ENCODE results near the gene METTL27. TPM values are rescaled to one million over a fixed set of nuclear protein-coding genes. Genes with fewer than 3 reads are reported as not detected.

The METTL27 gene
- total RNA-seq, 6 experiments from 2014 or later = 3.9 to 7.2 (median 6.0) TPM

DNA sequence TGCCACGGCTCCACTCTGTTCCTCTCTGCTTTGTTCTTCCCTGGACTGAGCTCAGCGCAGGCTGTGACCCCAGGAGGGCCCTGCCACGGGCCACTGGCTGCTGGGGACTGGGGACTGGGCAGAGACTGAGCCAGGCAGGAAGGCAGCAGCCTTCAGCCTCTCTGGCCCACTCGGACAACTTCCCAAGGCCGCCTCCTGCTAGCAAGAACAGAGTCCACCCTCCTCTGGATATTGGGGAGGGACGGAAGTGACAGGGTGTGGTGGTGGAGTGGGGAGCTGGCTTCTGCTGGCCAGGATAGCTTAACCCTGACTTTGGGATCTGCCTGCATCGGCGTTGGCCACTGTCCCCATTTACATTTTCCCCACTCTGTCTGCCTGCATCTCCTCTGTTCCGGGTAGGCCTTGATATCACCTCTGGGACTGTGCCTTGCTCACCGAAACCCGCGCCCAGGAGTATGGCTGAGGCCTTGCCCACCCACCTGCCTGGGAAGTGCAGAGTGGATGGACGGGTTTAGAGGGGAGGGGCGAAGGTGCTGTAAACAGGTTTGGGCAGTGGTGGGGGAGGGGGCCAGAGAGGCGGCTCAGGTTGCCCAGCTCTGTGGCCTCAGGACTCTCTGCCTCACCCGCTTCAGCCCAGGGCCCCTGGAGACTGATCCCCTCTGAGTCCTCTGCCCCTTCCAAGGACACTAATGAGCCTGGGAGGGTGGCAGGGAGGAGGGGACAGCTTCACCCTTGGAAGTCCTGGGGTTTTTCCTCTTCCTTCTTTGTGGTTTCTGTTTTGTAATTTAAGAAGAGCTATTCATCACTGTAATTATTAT, 10.3 kb downstream of the METTL27 start:
- Mint-ChIP-seq H3K4me1 (ENCODE audit: low read depth) (peaks cover 34% of the 10 kb centered on the region), H3K9me3 (no peaks in the 10 kb centered on the region), H3K4me3 (no peak overlapping the region), H3K27me3 (ENCODE audit: insufficient read depth) (peaks cover 5% of the 10 kb centered on the region; the same call in 1 of the 2 replicates), H3K27ac (no peak overlapping the region), H3K36me3 (ENCODE audit: low read depth) (no peaks in the 10 kb centered on the region)
- TF ChIP-seq, protein P1, sequence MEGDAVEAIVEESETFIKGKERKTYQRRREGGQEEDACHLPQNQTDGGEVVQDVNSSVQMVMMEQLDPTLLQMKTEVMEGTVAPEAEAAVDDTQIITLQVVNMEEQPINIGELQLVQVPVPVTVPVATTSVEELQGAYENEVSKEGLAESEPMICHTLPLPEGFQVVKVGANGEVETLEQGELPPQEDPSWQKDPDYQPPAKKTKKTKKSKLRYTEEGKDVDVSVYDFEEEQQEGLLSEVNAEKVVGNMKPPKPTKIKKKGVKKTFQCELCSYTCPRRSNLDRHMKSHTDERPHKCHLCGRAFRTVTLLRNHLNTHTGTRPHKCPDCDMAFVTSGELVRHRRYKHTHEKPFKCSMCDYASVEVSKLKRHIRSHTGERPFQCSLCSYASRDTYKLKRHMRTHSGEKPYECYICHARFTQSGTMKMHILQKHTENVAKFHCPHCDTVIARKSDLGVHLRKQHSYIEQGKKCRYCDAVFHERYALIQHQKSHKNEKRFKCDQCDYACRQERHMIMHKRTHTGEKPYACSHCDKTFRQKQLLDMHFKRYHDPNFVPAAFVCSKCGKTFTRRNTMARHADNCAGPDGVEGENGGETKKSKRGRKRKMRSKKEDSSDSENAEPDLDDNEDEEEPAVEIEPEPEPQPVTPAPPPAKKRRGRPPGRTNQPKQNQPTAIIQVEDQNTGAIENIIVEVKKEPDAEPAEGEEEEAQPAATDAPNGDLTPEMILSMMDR (IDR thresholded peaks at IDR 0.05) = no peak
- no peak for DNase-seq

DNA sequence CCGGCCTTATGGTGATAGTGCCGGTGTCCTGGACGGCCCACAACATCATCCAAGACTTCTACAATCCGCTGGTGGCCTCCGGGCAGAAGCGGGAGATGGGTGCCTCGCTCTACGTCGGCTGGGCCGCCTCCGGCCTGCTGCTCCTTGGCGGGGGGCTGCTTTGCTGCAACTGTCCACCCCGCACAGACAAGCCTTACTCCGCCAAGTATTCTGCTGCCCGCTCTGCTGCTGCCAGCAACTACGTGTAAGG, 10.8 kb downstream of the METTL27 start:
- Mint-ChIP-seq H3K36me3 (ENCODE audit: low read depth) (no peaks in the 10 kb centered on the region), H3K27ac (no peak overlapping the region), H3K27me3 (ENCODE audit: insufficient read depth) (peaks cover 5% of the 10 kb centered on the region; the same call in 1 of the 2 replicates), H3K4me3 (no peak overlapping the region), H3K4me1 (ENCODE audit: low read depth) (peaks cover 40% of the 10 kb centered on the region), H3K9me3 (no peaks in the 10 kb centered on the region)
- TF ChIP-seq, protein P1 (IDR thresholded peaks at IDR 0.05) = no peak
- no peak for DNase-seq

DNA sequence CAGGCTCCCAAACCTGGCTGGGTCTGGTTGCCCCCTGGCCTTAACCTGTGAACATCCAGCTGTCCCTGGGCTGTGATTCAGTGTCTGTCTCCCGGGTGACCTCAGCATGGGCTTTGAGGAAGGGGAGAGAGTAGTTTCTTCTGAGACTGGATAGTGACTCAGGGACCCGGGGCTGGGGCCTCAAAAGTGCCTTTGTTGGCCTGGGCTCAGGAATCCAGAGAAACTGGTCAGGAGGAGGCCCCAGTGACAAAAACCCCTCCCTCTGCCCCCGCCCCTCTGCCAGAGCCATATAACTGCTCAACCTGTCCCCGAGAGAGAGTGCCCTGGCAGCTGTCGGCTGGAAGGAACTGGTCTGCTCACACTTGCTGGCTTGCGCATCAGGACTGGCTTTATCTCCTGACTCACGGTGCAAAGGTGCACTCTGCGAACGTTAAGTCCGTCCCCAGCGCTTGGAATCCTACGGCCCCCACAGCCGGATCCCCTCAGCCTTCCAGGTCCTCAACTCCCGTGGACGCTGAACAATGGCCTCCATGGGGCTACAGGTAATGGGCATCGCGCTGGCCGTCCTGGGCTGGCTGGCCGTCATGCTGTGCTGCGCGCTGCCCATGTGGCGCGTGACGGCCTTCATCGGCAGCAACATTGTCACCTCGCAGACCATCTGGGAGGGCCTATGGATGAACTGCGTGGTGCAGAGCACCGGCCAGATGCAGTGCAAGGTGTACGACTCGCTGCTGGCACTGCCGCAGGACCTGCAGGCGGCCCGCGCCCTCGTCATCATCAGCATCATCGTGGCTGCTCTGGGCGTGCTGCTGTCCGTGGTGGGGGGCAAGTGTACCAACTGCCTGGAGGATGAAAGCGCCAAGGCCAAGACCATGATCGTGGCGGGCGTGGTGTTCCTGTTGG, 11.4 kb downstream of the METTL27 start, which contains the start of gene CLDN4:
TSS of gene CLDN4 (plus strand) at position 316 of the 903 bp plus-strand sequence. CDS start at position 522, 206 bp downstream.
- DNase-seq = no peak
- TF ChIP-seq, protein P1 (IDR thresholded peaks at IDR 0.05) = no peak
- peaks cover 5% of the 10 kb centered on the region; the same call in 1 of the 2 replicates for H3K27me3 Mint-ChIP-seq (ENCODE audit: insufficient read depth)
- no peaks in the 10 kb centered on the region for H3K36me3 Mint-ChIP-seq (ENCODE audit: low read depth)
- H3K27ac Mint-ChIP-seq = no peak within 1 kb of the TSS
- no peaks in the 10 kb centered on the region for H3K9me3 Mint-ChIP-seq
- no peak within 1 kb of the TSS for H3K4me3 Mint-ChIP-seq
- peaks cover 40% of the 10 kb centered on the region for H3K4me1 Mint-ChIP-seq (ENCODE audit: low read depth)

DNA sequence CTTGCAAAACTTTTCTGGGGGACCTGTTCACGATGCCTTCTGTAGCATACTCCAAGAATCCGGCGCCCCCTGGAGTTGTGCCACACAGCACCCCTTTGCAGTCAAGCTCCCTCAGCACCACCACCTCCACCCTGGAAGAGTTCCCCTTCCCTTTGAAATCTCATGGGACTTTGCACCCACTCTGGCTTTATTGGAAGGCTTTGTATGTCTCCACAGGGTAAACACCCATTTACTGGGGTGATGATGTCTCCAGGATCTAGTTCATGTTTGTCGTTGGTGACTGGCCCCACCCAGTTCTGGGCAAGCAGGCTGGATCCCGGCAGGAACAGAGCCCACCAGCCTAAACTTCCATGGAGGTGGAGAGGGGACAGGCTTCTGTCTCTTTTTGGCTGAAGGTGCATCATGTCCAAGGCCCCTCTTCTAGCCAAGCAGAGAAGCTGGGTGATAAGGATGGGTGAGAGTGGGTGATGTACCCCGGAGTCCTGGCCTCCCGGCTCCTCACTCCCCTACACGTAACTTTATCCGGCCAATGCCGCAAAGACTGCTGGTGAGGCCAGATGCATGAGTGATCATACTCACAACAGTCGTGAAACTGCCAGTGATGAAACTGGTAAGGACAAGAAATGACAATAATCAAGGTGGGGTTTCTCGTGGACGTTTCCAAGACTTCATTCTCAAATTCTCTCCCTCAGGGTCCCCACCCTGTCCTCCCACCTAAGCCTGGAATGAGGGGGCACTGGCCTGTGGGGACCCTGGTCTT, 12.2 kb downstream of the METTL27 start:
- Mint-ChIP-seq H3K27ac (no peak overlapping the region), H3K9me3 (no peaks in the 10 kb centered on the region), H3K4me3 (no peak overlapping the region), H3K27me3 (ENCODE audit: insufficient read depth) (peaks cover 5% of the 10 kb centered on the region; the same call in 1 of the 2 replicates), H3K36me3 (ENCODE audit: low read depth) (no peaks in the 10 kb centered on the region), H3K4me1 (ENCODE audit: low read depth) (peaks cover 40% of the 10 kb centered on the region)
- no peak for DNase-seq
- TF ChIP-seq, protein P1 (IDR thresholded peaks at IDR 0.05) = 0 out of 2 replicates have a peak, but pooled peaks have one; percentile 28

DNA sequence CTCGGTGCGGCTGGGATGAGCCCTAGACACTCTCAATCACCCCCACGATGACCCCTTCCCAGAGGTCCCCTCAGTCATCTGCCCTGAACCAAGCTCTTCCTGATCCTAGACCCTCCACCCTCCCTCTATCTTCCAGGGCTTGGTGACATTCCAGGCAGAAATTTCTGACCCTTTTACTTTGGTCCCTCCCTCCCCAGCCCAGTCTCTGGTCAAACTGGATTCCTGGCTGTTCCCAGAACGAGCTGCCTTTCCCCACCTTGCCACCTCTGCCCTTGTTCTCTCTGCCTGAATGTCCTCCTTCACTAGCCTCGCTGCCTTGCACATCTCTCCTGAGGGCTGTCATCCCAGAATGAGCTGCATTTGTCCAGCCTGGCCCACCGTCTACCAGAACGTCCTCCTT, 12.8 kb downstream of the METTL27 start:
- TF ChIP-seq, protein P1 (IDR thresholded peaks at IDR 0.05) = no peak
- Mint-ChIP-seq H3K27me3 (ENCODE audit: insufficient read depth) (peaks cover 5% of the 10 kb centered on the region; the same call in 1 of the 2 replicates), H3K36me3 (ENCODE audit: low read depth) (no peaks in the 10 kb centered on the region), H3K4me3 (no peak overlapping the region), H3K27ac (no peak overlapping the region), H3K9me3 (no peaks in the 10 kb centered on the region), H3K4me1 (ENCODE audit: low read depth) (peaks cover 40% of the 10 kb centered on the region)
- DNase-seq = no peak

Measured in HFFc6 (cell line).